ENCODE data around the gene SAMM50.

SAMM50 gene

GRCh38 chr22:43946384-43946667, 8.9 kb upstream of the SAMM50 start:
- no peak for DNase-seq

- no peak for DNase-seq
Observed at GRCh38 chr22:43948836-43949406, 6.3 kb upstream of the SAMM50 start.

GRCh38 chr22:43951391-43951790, 3.9 kb upstream of the SAMM50 start:
- no peak for DNase-seq

- no peak for DNase-seq
Observed at GRCh38 chr22:43951966-43952365, 3.3 kb upstream of the SAMM50 start.

- no peak for DNase-seq
Observed at GRCh38 chr22:43953988-43954785, 1.1 kb upstream of the SAMM50 start.

DNA sequence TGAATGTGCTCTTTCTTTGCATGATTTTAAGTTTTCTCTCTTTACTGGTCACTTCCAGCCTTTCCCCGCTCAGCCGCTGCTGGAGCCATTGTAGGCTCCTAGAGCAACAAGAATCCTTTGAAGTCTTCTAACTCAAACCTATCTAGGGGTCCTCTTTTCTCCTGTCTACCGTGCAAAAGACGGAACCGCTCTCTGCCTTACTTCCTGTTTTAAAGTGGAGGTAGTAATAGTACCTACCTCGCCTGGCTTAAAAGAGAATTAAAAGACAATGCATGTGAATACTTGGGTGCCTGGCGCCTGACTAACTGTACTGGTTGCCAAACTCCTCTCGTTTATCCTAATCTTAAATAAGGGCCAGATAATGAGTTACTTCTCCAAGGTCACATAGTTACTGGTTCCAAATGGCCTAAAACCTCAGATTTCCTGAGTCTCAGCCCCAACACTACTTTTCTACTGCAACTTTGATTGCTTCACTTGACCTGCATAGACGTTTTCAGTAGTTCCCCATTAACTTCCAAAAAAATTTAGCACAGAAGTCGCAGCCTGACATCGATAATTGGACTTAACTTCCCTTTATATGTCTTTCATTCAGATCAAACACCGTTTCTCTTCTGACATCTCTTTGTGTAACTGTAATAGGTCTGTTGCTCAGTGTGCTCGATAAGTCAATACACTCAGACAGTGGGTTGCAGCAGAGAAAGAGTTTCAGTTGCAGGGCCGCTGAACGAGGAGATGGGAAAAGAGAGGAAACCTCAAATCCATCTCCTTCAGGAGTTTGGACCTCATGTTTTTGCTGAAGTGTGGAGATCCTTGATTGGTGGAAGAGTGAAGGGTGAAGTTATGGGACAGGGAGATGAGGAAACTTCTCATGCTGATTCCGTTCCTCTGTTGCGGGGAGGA, 891 bp downstream of the SAMM50 start:
- no peak for DNase-seq

DNA sequence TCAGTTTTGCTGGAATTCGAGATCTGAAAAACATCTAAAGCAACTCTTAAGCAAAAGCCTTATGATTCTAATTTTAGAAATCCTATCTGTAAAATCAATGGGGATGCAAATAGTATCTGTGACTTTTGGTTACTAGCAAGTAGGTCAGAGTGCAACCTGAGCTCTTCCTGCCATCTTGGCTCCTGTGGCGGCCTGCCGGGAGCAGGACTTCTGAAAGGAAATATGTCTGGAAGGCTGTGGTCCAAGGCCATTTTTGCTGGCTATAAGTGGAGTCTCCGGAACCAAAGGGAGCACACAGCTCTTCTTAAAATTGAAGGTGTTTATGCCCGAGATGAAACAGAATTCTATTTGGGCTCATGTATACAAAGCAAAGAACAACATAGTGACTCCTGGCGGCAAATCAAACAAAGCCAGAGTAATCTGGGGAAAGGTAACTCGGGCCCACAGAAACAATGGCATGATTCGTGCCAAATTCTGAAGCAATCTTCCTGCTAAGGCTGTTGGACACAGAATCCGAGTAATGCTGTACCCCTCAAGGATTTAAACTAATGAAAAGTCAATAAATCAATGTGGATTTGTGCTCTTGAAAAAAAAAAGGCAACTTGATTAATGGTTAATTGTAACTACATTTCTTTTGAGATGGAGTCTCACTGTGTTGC, 1.7 kb downstream of the SAMM50 start:
- no peak for DNase-seq

- DNase-seq: no peak
Observed at GRCh38 chr22:43957871-43958270, 2.6 kb downstream of the SAMM50 start.

GRCh38 chr22:43964314-43964857, 9.1 kb downstream of the SAMM50 start:
- no peak for DNase-seq

GRCh38 chr22:43967069-43967468, 11.8 kb downstream of the SAMM50 start:
- no peak for DNase-seq

GRCh38 chr22:43968614-43969013, 13.4 kb downstream of the SAMM50 start:
- no peak for DNase-seq

GRCh38 chr22:43969021-43969878, 14.0 kb downstream of the SAMM50 start:
- no peak for DNase-seq

GRCh38 chr22:43969989-43970755, 14.9 kb downstream of the SAMM50 start:
- DNase-seq: no peak

- DNase-seq: no peak
Observed at GRCh38 chr22:43971112-43971511, 15.9 kb downstream of the SAMM50 start.

GRCh38 chr22:43972931-43973462, 17.8 kb downstream of the SAMM50 start:
- DNase-seq: no peak

DNA sequence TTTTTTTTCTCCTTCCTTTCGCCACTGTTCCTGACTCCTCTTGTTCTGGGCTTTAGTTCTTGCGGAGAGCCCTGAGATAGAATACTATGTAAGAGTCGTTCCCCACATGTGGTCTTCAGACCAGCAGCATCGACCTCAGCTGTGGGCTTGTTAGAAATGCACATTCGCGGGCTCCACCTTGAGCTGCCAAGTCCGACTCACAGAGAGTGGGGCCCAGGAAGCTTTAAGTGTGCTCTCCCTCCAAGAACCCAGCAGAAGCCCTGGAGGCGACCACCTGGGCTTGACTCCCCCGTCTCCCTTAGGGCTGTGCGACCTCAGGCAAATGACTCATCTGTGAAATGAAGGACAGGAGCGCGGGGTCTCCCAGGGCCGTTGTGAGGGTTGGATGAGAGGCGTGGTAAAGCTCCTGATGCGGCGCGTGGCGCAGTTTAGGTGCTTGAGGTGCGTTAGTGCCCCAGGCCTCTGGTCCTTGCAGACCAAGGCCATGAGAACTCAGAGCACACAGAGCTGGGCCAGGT, 18.8 kb downstream of the SAMM50 start:
- no peak for DNase-seq

DNA sequence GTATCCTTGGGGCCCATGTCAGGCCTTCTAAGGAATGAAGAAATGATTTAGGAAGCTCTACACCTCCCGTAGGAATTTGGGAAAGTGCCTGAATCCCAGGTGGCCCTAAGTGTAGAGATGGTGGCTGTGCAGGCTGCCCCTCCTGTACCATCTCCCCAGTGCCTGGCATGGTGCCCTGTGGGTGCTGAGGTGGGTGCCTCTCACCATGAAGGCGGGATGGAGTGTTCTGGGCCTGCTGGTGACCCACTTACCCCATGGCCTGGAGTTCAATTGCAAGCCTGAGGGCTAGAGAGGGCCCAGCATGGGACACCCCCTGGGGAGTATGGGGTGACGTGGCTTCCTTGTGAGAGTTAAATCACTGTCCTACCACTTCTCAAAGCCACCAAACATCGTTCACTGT, 19.8 kb downstream of the SAMM50 start:
- no peak for DNase-seq

DNA sequence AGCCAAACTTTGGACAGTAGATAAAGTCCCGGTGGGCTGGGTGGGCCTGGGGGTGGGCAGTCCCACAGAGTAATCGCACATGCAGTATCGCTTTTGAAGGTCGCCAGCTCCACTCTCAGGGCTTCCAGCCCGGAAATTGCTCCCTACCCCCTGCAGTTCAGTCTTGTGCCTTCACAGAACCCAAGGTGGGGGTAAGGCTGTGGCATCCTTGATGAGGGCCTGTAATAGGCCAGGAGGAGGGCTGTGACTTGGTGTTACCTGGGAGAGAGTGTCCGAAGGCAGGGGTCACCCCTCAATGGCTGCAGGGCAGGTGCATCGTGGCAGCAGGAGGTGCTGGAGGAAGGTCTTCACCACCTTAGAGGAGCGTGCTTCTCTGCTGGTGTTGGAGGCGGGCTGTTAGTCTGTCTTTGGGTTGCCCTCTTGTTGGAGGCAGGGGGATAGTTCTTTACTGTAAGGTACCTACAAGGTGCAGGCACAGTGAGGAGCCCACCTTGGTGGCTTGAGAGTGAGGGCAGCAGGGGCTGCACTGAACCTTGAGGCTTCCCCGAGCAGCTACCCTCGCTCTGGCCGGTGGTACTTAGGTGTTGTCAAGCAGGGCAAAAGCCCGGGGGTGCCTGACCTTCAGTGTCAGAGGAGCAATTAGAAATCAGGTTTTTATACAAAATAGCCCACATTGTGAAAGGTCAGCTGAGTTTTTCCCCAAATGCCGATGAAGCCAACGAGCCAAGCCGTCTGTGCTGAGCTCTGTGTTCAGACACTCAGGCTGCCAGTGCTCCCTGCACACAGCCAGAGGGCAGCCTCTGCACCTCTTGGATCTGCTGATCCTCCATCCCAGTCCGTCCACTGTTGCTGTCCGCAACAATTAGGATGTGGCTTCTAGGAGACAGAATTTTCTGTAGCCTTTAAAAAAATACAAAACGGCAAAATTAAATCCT, 21.9 kb downstream of the SAMM50 start:
- DNase-seq: no peak

DNA sequence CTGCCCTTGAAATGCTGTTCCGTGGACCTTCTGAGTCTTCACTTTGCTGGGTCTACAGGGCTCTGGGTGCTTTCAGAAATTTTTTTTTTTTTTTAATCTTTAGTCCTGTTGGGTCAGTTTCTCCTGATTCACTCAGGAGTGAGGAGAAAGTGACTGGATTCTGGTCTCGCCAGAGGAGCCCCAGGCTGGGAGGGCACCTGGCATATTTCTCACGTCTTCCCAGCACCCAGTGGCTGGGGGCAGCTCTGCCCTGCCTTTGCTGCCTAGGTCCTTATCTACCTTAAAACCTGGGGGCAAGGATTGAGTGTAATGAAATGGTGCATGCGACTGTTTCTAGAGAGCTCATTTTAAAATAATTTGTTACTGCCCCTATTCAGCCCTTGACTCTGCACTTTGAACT, 23.3 kb downstream of the SAMM50 start:
- no peak for DNase-seq

DNA sequence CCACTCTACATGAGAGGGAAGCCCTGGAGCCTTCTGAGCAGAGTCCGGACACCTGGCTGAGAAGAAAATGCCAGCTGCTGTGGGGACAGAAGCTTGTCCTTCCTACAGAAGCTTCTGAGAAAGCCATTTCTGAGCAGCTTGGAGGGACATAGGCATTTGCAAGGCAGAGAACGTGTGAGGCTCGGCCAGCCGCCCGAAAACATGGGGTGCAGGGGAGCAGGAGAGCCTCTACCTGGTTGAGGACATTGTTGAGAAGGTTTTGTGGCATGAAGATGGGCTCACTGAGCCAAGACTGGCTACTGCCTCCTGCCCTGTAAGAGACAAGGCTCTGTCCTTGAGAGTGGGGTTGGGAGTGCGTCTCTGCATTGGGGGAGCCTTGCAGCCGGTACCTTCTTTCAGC, 25.3 kb downstream of the SAMM50 start:
- no peak for DNase-seq
